HG03159 (cell line): Measurements from ENCODE around the gene FAM222B.
"Not testable (repeated sequence)": the region's sequence is repeated elsewhere in the genome, so short reads cannot be mapped to it uniquely, and the experiment has no call there.

Experiments used
- ATAC-seq: cut with Tn5 transposase; IDR thresholded peaks from one replicate; pipeline ENCODE4 v1.9.1; 2021; ENCODE audit warnings: mild to moderate bottlenecking, moderate library complexity; ENCODE audit not compliant: unreplicated experiment

The FAM222B gene

GRCh38 chr17:28841901-28842281, 699 bp downstream of the FAM222B start:
- ATAC-seq = no peak

- ATAC-seq = no peak
These were observed 3.4 kb downstream of the FAM222B start for GRCh38 chr17:28839221-28839620.

- ATAC-seq = not testable (repeated sequence)
These were observed 6.0 kb downstream of the FAM222B start for GRCh38 chr17:28836541-28836940.

- ATAC-seq = no peak
These were observed 8.2 kb downstream of the FAM222B start for GRCh38 chr17:28834420-28834819.

GRCh38 chr17:28828294-28829040, 14.1 kb downstream of the FAM222B start:
- ATAC-seq = no peak

- no peak for ATAC-seq
These were observed 14.9 kb downstream of the FAM222B start for GRCh38 chr17:28827672-28828071.

- no peak for ATAC-seq
These were observed 23.0 kb downstream of the FAM222B start for GRCh38 chr17:28819582-28819981.

GRCh38 chr17:28818819-28819221, 23.8 kb downstream of the FAM222B start:
- ATAC-seq = no peak

- no peak for ATAC-seq
These were observed 26.1 kb downstream of the FAM222B start for GRCh38 chr17:28816540-28816939.

- ATAC-seq = peak; percentile 29
These were observed 29.7 kb downstream of the FAM222B start for GRCh38 chr17:28812748-28813377.

- peak; percentile 98 for ATAC-seq
These were observed 30.4 kb downstream of the FAM222B start for GRCh38 chr17:28812091-28812747.

GRCh38 chr17:28811651-28812090, 30.9 kb downstream of the FAM222B start:
- no peak for ATAC-seq

GRCh38 chr17:28810437-28810836, 32.2 kb downstream of the FAM222B start:
- no peak for ATAC-seq

- ATAC-seq = no peak
These were observed 34.5 kb downstream of the FAM222B start for GRCh38 chr17:28807925-28808634.

- ATAC-seq = no peak
These were observed 46.5 kb downstream of the FAM222B start for GRCh38 chr17:28796062-28796461.

GRCh38 chr17:28794846-28795441, 47.6 kb downstream of the FAM222B start:
- not testable (repeated sequence) for ATAC-seq

GRCh38 chr17:28792877-28793661, 49.5 kb downstream of the FAM222B start:
- ATAC-seq = no peak

- ATAC-seq = no peak
These were observed 54.5 kb downstream of the FAM222B start for GRCh38 chr17:28788100-28788499.

- no peak for ATAC-seq
These were observed 59.4 kb downstream of the FAM222B start for GRCh38 chr17:28783161-28783560.

- ATAC-seq = not testable (repeated sequence)
These were observed 63.0 kb downstream of the FAM222B start for GRCh38 chr17:28779601-28780000.
